GM04504 (cell line): Measurements from ENCODE around the gene RFFL.
"Not testable (repeated sequence)": the region's sequence is repeated elsewhere in the genome, so short reads cannot be mapped to it uniquely, and the experiment has no call there.

Experiments used
- DNase-seq: peaks from one replicate; pipeline ENCODE4 v3.0.0-alpha.2; 2012; ENCODE audit warnings: low read depth

The RFFL gene

DNA sequence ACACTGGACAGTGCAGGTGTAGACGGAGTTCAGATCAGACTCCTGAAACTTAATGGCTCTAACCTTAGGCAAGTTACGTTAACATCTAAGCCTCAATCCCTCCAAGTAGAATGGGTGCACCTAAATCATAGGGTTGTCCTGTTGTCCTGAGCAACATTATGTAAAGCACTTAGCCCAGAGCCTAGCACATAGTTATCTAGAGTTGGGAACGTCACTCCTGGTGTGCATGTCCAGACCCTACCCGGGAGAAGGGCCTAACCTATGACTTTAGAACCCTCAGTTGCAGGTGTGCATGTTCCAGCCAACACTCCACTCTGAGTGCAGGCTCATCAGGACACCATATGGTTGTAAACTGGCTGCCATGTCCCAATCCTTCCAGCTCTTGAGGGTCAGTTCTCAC, 57.2 kb downstream of the RFFL start:
- DNase-seq = no peak

DNA sequence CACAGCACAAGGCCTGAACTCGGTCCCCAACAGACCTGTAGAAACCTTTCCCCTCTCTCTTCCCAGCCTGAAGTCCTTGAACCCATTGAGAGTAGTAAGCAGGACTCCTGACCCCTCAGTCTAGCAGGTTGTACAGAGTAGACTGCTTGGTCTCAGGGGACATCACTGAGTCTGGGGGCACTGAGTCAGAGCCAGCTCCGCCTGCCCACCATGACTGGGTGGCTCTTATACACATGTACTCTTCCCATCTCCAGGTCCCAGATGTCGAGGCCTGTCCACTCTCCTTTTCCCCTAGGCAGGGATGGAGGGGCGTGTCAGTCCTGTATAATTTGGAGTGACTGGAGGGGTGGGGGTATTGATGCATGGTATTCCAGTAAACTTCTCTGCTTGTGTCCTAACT, 59.7 kb downstream of the RFFL start:
- no peak for DNase-seq

DNA sequence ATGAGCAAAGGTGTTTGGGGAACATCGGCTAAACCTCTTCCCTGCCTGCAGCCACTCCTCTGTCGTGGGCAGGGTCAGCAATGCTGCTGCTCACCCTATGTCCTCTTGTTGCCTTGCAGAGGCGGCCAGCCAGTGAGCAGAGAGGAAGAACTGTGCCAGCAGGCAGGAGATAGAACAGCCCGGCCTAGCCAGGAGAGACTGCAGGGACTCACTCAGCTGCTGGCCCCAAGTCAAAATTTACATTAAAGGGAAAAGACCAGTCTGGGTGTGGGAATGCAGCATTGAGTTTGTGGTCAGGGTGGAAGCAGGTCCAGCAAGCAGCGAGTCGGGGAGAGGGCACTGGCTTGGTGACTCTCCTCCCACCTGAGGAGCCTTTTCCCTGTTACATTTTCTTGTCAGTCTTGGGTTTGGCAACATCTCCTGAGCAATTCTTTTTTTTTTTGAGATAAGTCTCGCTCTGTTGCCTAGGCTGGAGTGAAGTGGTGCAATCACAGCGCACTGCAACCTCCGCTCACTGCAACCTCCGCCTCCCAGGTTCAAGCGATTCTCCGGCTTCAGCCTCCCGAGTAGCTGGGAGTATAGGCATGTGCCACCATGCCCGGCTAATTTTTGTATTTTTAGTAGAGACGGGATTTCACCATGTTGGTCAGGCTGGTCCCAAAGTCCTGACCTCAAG, 60.5 kb downstream of the RFFL start:
- no peak for DNase-seq

- no peak for DNase-seq
These were observed 62.0 kb downstream of the RFFL start for GRCh38 chr17:35001549-35001948.

GRCh38 chr17:35000965-35001364, 62.5 kb downstream of the RFFL start:
- DNase-seq = not testable (repeated sequence)

DNA sequence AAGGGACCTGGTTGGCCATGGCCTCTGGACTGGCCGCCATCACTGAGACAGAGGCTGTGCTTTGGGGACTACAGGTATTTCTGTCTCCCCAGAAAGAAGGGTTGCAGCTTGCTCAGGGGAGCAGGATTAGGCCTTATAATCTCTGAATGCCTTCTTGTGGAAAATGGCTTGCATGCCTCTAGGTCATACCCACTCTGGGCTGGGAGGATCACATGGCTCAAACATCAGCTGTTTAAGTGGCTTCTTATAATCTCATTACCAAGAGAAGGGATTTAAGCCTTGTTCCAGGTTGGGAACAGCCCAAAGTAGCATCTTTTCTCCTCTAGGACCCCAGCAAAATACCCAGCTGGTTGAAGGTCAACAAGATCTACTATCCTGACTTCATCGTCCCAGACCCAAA, 64.1 kb downstream of the RFFL start:
- DNase-seq = no peak

- no peak for DNase-seq
These were observed 65.3 kb downstream of the RFFL start for GRCh38 chr17:34998205-34998604.

DNA sequence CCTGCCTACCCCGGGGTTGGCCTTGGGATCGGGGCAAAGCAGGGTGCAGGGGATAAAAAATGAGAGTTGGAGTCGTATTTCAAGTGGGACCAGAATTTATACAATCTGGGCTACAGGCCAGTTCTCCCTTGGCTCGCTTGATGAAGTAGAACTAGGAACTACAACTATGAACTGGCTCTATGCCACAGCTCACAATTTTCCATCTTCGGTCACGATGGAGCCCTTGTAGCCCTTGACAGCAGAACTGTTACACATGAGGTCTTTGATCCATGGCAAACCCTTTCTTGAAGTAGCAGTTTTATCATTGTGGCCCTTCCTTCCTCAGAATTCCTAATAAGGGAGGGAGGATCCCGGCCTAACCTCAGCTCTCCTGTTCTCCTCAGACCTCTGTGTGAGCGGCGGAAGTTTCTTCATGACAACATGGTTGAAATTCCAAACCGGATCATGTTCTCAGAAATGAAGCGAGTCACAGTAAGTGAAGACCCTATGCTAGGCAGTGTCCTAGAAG, 66.1 kb downstream of the RFFL start:
- no peak for DNase-seq

DNA sequence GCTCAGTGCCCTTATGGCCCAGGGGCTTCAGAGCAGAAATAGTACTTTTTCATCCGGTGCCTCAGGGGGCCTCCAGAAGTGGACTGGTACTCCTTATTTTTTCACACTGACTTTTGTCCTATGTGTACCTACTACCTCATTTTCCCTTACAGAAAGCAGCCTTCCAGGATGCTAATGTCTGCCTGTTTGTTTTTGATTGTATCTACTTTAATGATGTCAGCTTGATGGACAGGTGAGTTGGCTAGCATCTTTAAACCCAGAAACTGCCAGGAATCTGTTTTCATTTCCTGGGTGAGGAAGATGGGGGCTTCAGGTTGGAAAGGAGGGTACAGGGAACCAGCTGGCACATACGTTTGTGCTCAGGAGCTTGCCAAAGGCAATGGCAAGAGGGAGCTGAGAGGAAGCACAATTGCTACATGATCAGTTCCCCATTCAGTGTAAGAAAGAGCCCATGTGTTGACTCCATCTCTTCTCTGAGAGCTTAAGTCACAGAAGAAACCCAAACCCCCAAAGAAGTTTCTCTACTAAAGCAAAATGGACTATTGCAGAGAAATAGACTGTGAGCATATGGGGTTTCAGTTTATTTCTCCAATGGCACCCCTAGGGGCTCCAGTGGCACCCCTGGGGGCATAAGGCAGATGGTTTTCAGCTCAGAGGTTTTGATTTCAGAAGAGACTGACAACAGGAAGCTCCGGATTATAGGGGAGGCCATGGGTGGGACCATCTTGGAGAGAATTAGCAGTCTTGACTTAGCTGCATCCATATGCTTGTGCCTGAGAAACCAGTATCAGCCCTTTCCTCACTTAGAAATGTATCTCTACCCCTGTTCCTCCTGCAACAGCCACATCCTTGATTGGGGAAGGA, 66.9 kb downstream of the RFFL start:
- no peak for DNase-seq

DNA sequence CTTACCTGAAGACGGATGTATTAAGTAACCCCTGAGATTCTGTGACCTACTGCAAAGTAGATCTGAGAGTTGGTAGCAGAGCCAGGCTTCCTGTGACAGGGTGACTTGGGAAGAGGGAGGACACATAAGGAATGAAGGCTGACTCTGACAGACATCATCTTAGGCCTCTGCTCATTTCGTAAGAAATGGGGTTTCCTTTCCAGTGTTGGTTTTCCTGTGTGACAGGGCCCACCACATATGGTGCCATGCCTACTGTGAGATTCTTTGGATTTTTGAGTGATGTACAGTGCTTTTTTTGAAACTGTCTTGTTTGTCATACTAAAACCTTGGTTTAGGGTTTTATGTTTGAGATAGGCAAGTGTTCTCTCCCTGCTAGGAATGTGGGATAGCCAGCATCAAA, 70.5 kb downstream of the RFFL start:
- DNase-seq = no peak

DNA sequence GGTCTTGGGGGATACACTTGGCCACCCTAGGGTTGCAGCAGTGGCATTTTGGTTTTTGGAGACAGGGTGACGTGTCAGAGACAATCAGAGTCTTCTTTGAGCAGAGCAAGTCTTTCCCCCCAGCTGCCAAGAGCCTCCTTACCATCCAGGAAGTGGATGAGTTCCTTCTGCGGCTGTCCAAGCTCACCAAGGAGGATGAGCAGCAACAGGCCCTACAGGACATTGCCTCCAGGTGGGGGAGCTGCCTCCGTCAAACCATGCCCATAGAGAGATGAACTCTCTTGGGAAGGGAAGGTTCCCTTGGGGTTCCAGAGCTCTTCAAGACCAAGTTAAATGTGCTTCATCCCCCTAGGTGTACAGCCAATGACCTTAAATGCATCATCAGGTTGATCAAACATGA, 71.9 kb downstream of the RFFL start:
- no peak for DNase-seq

DNA sequence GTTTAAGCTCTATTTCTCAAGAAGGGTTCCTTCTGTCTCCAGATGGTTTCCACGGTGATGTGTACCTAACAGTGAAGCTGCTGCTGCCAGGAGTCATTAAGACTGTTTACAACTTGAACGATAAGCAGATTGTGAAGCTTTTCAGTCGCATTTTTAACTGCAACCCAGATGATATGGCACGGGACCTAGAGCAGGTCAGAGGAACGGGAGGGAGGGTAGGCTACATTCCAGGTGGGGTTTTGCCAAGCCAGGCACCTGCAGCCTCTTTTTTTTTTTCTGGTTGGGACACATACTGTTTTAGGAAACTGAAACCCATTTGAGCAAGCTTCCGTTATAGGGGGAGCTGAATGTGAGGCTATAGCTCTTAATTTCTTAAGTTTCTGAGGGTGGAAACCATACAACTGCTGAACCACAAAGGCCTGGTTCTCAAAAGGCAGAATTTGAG, 72.6 kb downstream of the RFFL start:
- DNase-seq = no peak

GRCh38 chr17:34989473-34989872, 74.0 kb downstream of the RFFL start:
- no peak for DNase-seq

DNA sequence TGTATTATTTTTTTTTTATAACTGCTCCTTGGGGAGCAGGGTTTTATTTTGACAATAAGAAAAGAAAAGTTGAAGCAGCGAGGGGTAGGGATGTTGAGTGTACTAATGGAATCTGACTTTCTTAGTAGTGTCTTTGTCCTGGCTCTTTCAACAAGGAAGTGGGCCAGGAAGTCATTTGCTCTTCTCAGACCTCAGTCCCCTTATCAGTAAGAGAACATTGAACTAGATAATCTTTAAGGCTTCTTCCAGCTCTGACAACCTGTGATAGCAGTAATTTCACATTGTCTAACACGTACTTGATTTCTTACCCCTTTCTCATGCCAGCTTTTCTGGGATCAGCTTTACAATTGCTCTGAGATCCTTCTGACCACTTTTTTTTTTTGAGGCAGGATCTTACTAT, 74.9 kb downstream of the RFFL start:
- DNase-seq = no peak

DNA sequence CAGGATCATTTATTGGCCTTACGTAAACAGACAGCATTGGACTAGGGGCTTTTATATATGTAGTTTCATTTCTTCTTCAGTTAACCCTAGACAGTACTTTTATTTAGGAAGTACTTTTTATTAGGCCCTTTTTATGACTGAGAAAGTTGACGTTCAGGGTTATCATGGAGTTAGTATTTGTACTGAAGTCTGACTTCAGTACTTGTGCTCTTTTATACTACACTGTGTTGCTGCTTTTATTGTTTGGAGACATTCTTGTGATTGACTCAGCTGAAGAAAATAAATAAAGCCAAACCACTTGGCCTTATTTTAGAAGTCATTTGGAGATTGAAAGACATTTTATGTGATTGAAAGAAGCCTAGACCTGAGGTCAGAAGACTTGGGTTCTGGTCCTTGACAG, 76.3 kb downstream of the RFFL start:
- DNase-seq = no peak

DNA sequence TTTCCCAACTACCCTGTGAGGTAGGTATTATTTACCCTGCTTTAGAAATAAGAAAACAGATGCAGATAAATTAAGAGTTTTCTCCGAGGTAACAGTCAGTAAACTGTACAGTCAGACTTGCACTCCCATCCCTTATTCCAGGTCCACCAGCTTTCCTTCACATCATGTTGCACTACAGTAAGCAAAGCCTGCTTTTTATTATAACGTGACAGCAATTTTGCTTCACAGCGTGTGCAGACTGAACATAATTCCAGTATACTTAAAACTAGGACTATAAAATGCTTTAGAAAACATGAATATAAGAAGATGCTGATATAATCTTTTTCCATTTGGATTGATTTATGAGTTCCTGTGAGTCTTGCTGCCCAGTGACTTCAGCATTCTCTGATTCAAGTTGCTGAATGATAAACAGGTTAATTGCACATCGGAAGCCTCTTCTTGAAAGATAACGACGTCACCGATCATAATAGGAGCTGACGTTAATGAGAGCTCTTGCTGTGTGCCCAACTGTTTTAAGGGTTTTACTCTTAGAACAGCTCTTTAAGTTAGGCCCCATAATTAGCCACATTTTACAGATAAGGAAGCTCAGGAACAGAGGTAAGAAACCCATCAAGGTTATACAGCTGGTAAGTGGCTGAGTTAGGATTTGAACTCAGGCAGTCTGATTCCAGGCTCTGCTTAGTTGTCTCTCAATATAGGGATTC, 81.8 kb downstream of the RFFL start:
- peak; percentile 27 for DNase-seq

- peak; percentile 63 for DNase-seq
These were observed 82.6 kb downstream of the RFFL start for GRCh38 chr17:34980681-34981537.

GRCh38 chr17:34980353-34980680, 83.2 kb downstream of the RFFL start, which contains the start of gene LIG3:
TSS of gene LIG3 (plus strand) at chr17:34980512. CDS start at chr17:34983006, 2,494 bp downstream.
- peak; percentile 82 for DNase-seq

GRCh38 chr17:34979650-34980352, 83.7 kb downstream of the RFFL start:
- no peak for DNase-seq

DNA sequence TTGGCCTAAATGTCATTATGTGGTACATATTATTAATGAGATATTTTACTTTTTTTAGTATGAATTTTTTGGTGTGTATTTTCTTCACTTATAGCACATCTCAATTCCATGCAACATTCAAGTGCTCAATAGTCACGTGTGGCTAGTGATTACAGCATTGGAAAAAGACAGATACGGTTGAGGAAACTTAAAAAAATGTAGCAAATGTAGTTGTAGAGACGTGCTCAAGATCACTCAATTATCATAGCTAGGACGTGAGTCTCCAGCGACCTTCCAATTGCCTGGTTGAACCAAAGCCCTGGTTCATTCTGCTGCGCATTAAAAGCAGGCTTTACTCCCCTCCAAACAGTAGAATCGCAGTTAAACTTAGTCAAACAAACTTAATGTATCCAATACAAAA, 84.4 kb downstream of the RFFL start:
- no peak for DNase-seq
